B cell (primary cell): ENCODE results near the gene GADD45B. TPM values are rescaled to one million over a fixed set of nuclear protein-coding genes. Genes with fewer than 3 reads are reported as not detected.

Experiments used
- ATAC-seq: fragments of 200-7000 bp; cut with Tn5 transposase; one replicate; pipeline ENCODE4 v1.10.0; 2021; ENCODE audit warnings: low read depth, mild to moderate bottlenecking, moderate number of reproducible peaks, moderate library complexity
- CTCF ChIA-PET: fragments of 350-600 bp; sonication (Branson Sonifier 250); formaldehyde crosslinking; loops from one replicate; lab custom pipeline; 2021; ENCODE audit warnings: antibody characterized with exemption, inconsistent platforms; lab: Charles Lee
- POLR2A ChIA-PET: fragments of 350-600 bp; sonication (Branson Sonifier 250); formaldehyde crosslinking; loops from one replicate; lab custom pipeline; 2021; ENCODE audit warnings: antibody characterized with exemption; lab: Charles Lee
- DNase-seq: peaks from one replicate; pipeline ENCODE4 v3.0.0; 2013
- H2AFZ ChIP-seq: 2 replicates; pipeline ENCODE4 v1.6.1; 2012; ENCODE audit warnings: mild to moderate bottlenecking, low read depth, low read length; ENCODE audit not compliant: insufficient read depth, poor library complexity, severe bottlenecking
- H3K27ac ChIP-seq, 2 donors: 1 replicate in 1 of 2; 2 replicates in 1 of 2; pipeline ENCODE4 v1.5.1; 2012 to 2013; ENCODE audit warnings: low read length in 2 of 2, mild to moderate bottlenecking in 2 of 2, moderate library complexity in 1 of 2
- H3K27me3 ChIP-seq, 4 experiments: fragments of 200-600 bp in 1 of 4; sonication (generic) in 1 of 4; replicated peaks in 1 of 4; 1 replicate in 2 of 4; 2 replicates in 2 of 4; pipeline versions ENCODE4 v1.6.1 to v1.7.0; 2013 to 2016; ENCODE audit warnings: low read length in 3 of 4, mild to moderate bottlenecking in 2 of 4, mixed read lengths in 1 of 4, moderate library complexity in 1 of 4; ENCODE audit not compliant: insufficient read depth in 4 of 4, control insufficient read depth in 3 of 4; ENCODE audit errors: control extremely low read depth in 1 of 4
- H3K36me3 ChIP-seq, 2 experiments: replicated peaks in 1 of 2; 1 replicate in 1 of 2; 2 replicates in 1 of 2; pipeline versions ENCODE4 v1.6.1 to v1.7.1; 2013; ENCODE audit warnings: low read length in 1 of 2; ENCODE audit not compliant: insufficient read depth in 2 of 2, control insufficient read depth in 1 of 2; ENCODE audit errors: control extremely low read depth in 1 of 2, extremely low read depth in 1 of 2
- H3K4me1 ChIP-seq, 2 donors: fragments of 200-600 bp in 1 of 2; sonication (generic) in 1 of 2; 1 replicate in 1 of 2; 2 replicates in 1 of 2; pipeline versions ENCODE4 v1.5.1 to v1.6.1; 2013 to 2017; ENCODE audit warnings: low read length in 2 of 2; ENCODE audit not compliant: control insufficient read depth in 2 of 2, insufficient read depth in 2 of 2
- H3K4me2 ChIP-seq: replicated peaks from 2 replicates; pipeline ENCODE3; 2012; ENCODE audit warnings: mild to moderate bottlenecking, low read depth, low read length; ENCODE audit not compliant: poor library complexity, severe bottlenecking
- H3K4me3 ChIP-seq, 5 experiments: fragments of 200-600 bp in 1 of 5; sonication (generic) in 1 of 5; 1 replicate in 3 of 5; 2 replicates in 2 of 5; pipeline versions ENCODE4 v1.5.1 to v1.7.0; 2011 to 2016; ENCODE audit warnings: low read length in 4 of 5, mild to moderate bottlenecking in 4 of 5, low read depth in 2 of 5, control low read depth in 1 of 5, moderate library complexity in 1 of 5; ENCODE audit not compliant: insufficient read depth in 1 of 5; ENCODE audit errors: control extremely low read depth in 1 of 5, extremely low read depth in 1 of 5
- H3K79me2 ChIP-seq: fragments of 200-600 bp; sonication (generic); one replicate; pipeline ENCODE4 v1.6.0; 2016; ENCODE audit warnings: low read length; ENCODE audit not compliant: control insufficient read depth, insufficient read depth
- H3K9ac ChIP-seq: fragments of 200-600 bp; sonication (generic); 2 replicates; pipeline ENCODE4 v1.6.1; 2017; ENCODE audit warnings: mild to moderate bottlenecking, low read length, moderate library complexity
- H3K9me3 ChIP-seq, 3 donors: one replicate each; pipeline versions ENCODE4 v1.6.1 to v1.7.1; 2013; ENCODE audit warnings: low read length in 2 of 3; ENCODE audit not compliant: control insufficient read depth in 2 of 3, insufficient read depth in 1 of 3; ENCODE audit errors: control extremely low read depth in 1 of 3
- H4K20me1 ChIP-seq: 2 replicates; pipeline ENCODE4 v1.6.0; 2012; ENCODE audit warnings: mild to moderate bottlenecking, low read length; ENCODE audit not compliant: insufficient read depth, control insufficient read depth, poor library complexity, severe bottlenecking
- H3K27ac Mint-ChIP-seq: one replicate; pipeline ENCODE4 v1.8.0; 2021; ENCODE audit warnings: mixed read lengths
- H3K27me3 Mint-ChIP-seq: one replicate; pipeline ENCODE4 v1.8.0; 2021; ENCODE audit warnings: mixed read lengths
- H3K4me1 Mint-ChIP-seq: one replicate; pipeline ENCODE4 v1.8.0; 2021; ENCODE audit warnings: mixed read lengths
- H3K4me3 Mint-ChIP-seq: one replicate; pipeline ENCODE4 v1.8.0; 2021; ENCODE audit warnings: mixed read lengths
- H3K9me3 Mint-ChIP-seq: one replicate; pipeline ENCODE4 v1.8.0; 2022; ENCODE audit warnings: mixed read lengths; ENCODE audit not compliant: insufficient read depth
- EZH2 ChIP-seq: IDR thresholded peaks from 2 replicates; pipeline ENCODE4 v1.6.1; 2012; ENCODE audit warnings: borderline replicate concordance, low read depth, mild to moderate bottlenecking, moderate library complexity, low read length; ENCODE audit not compliant: insufficient read depth, poor library complexity, severe bottlenecking
- WGBS: methylation state at CpG from one replicate; pipeline ENCODE4 v1.1.5; 2013; ENCODE audit warnings: missing lambda C conversion rate; ENCODE audit not compliant: insufficient coverage; 5-methylcytosine and 5-hydroxymethylcytosine counted together
- intact Hi-C: fragments of 100-400 bp; cut with micrococcal nuclease; formaldehyde crosslinking; loops from one replicate; pipeline ENCODE4 v1.10.0; 2022
- polyA plus RNA-seq: library from polyadenylated mRNA; depleted of rRNA; stranded (reverse); fragments of >200 nt; gene quantifications from 2 replicates; pipeline ENCODE4 v1.2.3, GENCODE V29; 2012
- total RNA-seq, 2 donors: library from RNA; stranded (reverse); fragments of 120-200 nt in 1 of 2; gene quantifications; 1 replicate in 1 of 2; 2 replicates in 1 of 2; pipeline versions ENCODE4 v1.2.3 to v1.2.4, GENCODE V29; 2013 to 2022
- TF ChIP-seq, protein P1 (sequence below): fragments of 200-600 bp; IDR thresholded peaks from one replicate; pipeline ENCODE4 v1.8.0; 2022; ENCODE audit warnings: antibody characterized with exemption, mild to moderate bottlenecking

The GADD45B gene
- total and polyA plus RNA-seq, 2 donors (not counting 1 experiment from before 2014, with no cell fraction given) = 166 to 215 TPM

GRCh38 chr19:2446381-2446780 is 29.5 kb upstream of the GADD45B start:
- H3K27me3 ChIP-seq = no peaks in the 10 kb centered on the region
- H3K79me2 ChIP-seq = peaks cover 37% of the 10 kb centered on the region
- 6% methylated on average over 18 of the region's 19 CpGs for WGBS
- peak overlapping the region; percentile 60 for H3K9ac ChIP-seq
- CTCF ChIA-PET = interaction anchor here (1.0 to 1.5 kb wide), 2 partner anchors 164 to 211 kb away, joined by 3 read pairs; partner anchors contain the start of gene PLEKHJ1
- H3K4me1 ChIP-seq = peaks cover 6 to 11% of the 10 kb centered on the region in 2 donors
- ATAC-seq (peak; percentile 78), DNase-seq (peak; percentile 72)
- H3K4me3 ChIP-seq = peak overlapping the region in 3 of 5 experiments; percentile 28 to 59 (median 32)
- H3K4me2 ChIP-seq = peak overlapping the region; percentile 85
- Mint-ChIP-seq H3K27me3 (no peaks in the 10 kb centered on the region), H3K4me1 (peaks cover 12% of the 10 kb centered on the region), H3K27ac (peak overlapping the region; percentile 79), H3K4me3 (peak overlapping the region; percentile 88), H3K9me3 (no peaks in the 10 kb centered on the region)
- peaks cover 0 to 4% of the 10 kb centered on the region in 2 experiments for H3K36me3 ChIP-seq
- intact Hi-C loops = no loop called here
- H4K20me1 ChIP-seq = no peaks in the 10 kb centered on the region
- H3K9me3 ChIP-seq = no peaks in the 10 kb centered on the region
- peak overlapping the region; percentile 71 for H2AFZ ChIP-seq
- TF ChIP-seq EZH2 = no peak
- TF ChIP-seq, protein P1, sequence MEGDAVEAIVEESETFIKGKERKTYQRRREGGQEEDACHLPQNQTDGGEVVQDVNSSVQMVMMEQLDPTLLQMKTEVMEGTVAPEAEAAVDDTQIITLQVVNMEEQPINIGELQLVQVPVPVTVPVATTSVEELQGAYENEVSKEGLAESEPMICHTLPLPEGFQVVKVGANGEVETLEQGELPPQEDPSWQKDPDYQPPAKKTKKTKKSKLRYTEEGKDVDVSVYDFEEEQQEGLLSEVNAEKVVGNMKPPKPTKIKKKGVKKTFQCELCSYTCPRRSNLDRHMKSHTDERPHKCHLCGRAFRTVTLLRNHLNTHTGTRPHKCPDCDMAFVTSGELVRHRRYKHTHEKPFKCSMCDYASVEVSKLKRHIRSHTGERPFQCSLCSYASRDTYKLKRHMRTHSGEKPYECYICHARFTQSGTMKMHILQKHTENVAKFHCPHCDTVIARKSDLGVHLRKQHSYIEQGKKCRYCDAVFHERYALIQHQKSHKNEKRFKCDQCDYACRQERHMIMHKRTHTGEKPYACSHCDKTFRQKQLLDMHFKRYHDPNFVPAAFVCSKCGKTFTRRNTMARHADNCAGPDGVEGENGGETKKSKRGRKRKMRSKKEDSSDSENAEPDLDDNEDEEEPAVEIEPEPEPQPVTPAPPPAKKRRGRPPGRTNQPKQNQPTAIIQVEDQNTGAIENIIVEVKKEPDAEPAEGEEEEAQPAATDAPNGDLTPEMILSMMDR = no peak
- POLR2A ChIA-PET = interaction anchor here (0.7 to 1.0 kb wide), 2 partner anchors 29 to 176 kb away, joined by 3 read pairs; partner anchors contain the start of gene GADD45B
- H3K27ac ChIP-seq = no peak overlapping the region

GRCh38 chr19:2449019-2449418 is 26.9 kb upstream of the GADD45B start:
- CTCF ChIA-PET = no interaction called here
- H3K4me1 ChIP-seq = peaks cover 6 to 16% of the 10 kb centered on the region in 2 donors
- H2AFZ ChIP-seq = no peak overlapping the region
- no peak overlapping the region for H3K4me2 ChIP-seq
- H3K27me3 ChIP-seq = no peaks in the 10 kb centered on the region
- DNase-seq = no peak
- Mint-ChIP-seq H3K27me3 (no peaks in the 10 kb centered on the region), H3K4me3 (no peak overlapping the region), H3K4me1 (peaks cover 20% of the 10 kb centered on the region), H3K9me3 (no peaks in the 10 kb centered on the region), H3K27ac (no peak overlapping the region)
- intact Hi-C loops = no loop called here
- POLR2A ChIA-PET = no interaction called here
- no peak overlapping the region for H3K27ac ChIP-seq
- no peak for TF ChIP-seq EZH2
- TF ChIP-seq, protein P1 = no peak
- no peaks in the 10 kb centered on the region for H4K20me1 ChIP-seq
- H3K9ac ChIP-seq = no peak overlapping the region
- H3K9me3 ChIP-seq = no peaks in the 10 kb centered on the region
- H3K4me3 ChIP-seq = no peak overlapping the region
- WGBS = 100% methylated on average over 4 of the region's 11 CpGs
- peaks cover 49% of the 10 kb centered on the region for H3K79me2 ChIP-seq
- ATAC-seq = no peak
- H3K36me3 ChIP-seq = no peaks in the 10 kb centered on the region
